Measurements from ENCODE around the gene GIMD1.
A peak's percentile ranks its signal among the peaks of the same experiment; 100 is the strongest.

GIMD1 gene

GRCh38 chr4:106385853-106386393 is 17.3 kb upstream of the GIMD1 start:
- Histone ChIP-seq H3K36me3 (ENCODE audit: insufficient read depth, insufficient read length, low read length) (no peaks in the 10 kb centered on the region), H3K9me3 (ENCODE audit: insufficient read depth, low read length) (peaks cover 6% of the 10 kb centered on the region; the same call in 1 of the 2 replicates), H3K27me3 (ENCODE audit: insufficient read depth, insufficient read length) (no peaks in the 10 kb centered on the region), H3K4me1 (ENCODE audit: insufficient read depth, insufficient read length) (no peaks in the 10 kb centered on the region), H3K9ac (ENCODE audit: insufficient read length, low read depth) (no peak overlapping the region), H3K4me3 (ENCODE audit: insufficient read length, low read depth) (no peak overlapping the region)
- DNase-seq (ENCODE audit: low read depth, low spot score), result no peak
- TF ChIP-seq YY1 (IDR thresholded peaks at IDR 0.05; ENCODE audit: insufficient read depth, insufficient read length) (no peak), SUZ12 (IDR thresholded peaks at IDR 0.05; ENCODE audit: extremely low read depth, insufficient read depth, insufficient read length) (no peak), ZNF274 (IDR thresholded peaks at IDR 0.05; ENCODE audit: low read depth, low read length) (no peak)

GRCh38 chr4:106384878-106385277 is 16.3 kb upstream of the GIMD1 start:
- Histone ChIP-seq H3K9me3 (ENCODE audit: insufficient read depth, low read length) (peaks cover 6% of the 10 kb centered on the region; the same call in 1 of the 2 replicates), H3K36me3 (ENCODE audit: insufficient read depth, insufficient read length, low read length) (no peaks in the 10 kb centered on the region), H3K4me1 (ENCODE audit: insufficient read depth, insufficient read length) (no peaks in the 10 kb centered on the region), H3K27me3 (ENCODE audit: insufficient read depth, insufficient read length) (no peaks in the 10 kb centered on the region), H3K9ac (ENCODE audit: insufficient read length, low read depth) (no peak overlapping the region), H3K4me3 (ENCODE audit: insufficient read length, low read depth) (no peak overlapping the region)
- TF ChIP-seq YY1 (IDR thresholded peaks at IDR 0.05; ENCODE audit: insufficient read depth, insufficient read length) (no peak), SUZ12 (IDR thresholded peaks at IDR 0.05; ENCODE audit: extremely low read depth, insufficient read depth, insufficient read length) (no peak), ZNF274 (IDR thresholded peaks at IDR 0.05; ENCODE audit: low read depth, low read length) (no peak)
- DNase-seq (ENCODE audit: low read depth, low spot score), result no peak

- Histone ChIP-seq H3K4me3 (ENCODE audit: insufficient read length, low read depth) (no peak overlapping the region), H3K9ac (ENCODE audit: insufficient read length, low read depth) (no peak overlapping the region), H3K4me1 (ENCODE audit: insufficient read depth, insufficient read length) (no peaks in the 10 kb centered on the region), H3K27me3 (ENCODE audit: insufficient read depth, insufficient read length) (no peaks in the 10 kb centered on the region), H3K36me3 (ENCODE audit: insufficient read depth, insufficient read length, low read length) (no peaks in the 10 kb centered on the region), H3K9me3 (ENCODE audit: insufficient read depth, low read length) (0 out of 2 replicates have a peak, but pooled peaks cover under 1% of the 10 kb centered on the region)
- TF ChIP-seq SUZ12 (IDR thresholded peaks at IDR 0.05; ENCODE audit: extremely low read depth, insufficient read depth, insufficient read length), result no peak
- no peak for TF ChIP-seq YY1 (IDR thresholded peaks at IDR 0.05; ENCODE audit: insufficient read depth, insufficient read length)
- TF ChIP-seq ZNF274 (IDR thresholded peaks at IDR 0.05; ENCODE audit: low read depth, low read length), result no peak
- DNase-seq (ENCODE audit: low read depth, low spot score), result no peak
Measured at GRCh38 chr4:106380179-106380578, 11.6 kb upstream of the GIMD1 start.

GRCh38 chr4:106373026-106373425 is 4.4 kb upstream of the GIMD1 start:
- no peak for DNase-seq (ENCODE audit: low read depth, low spot score)
- Histone ChIP-seq H3K27me3 (ENCODE audit: insufficient read depth, insufficient read length) (no peaks in the 10 kb centered on the region), H3K4me1 (ENCODE audit: insufficient read depth, insufficient read length) (no peaks in the 10 kb centered on the region), H3K4me3 (ENCODE audit: insufficient read length, low read depth) (no peak overlapping the region), H3K36me3 (ENCODE audit: insufficient read depth, insufficient read length, low read length) (no peaks in the 10 kb centered on the region), H3K9ac (ENCODE audit: insufficient read length, low read depth) (no peak overlapping the region), H3K9me3 (ENCODE audit: insufficient read depth, low read length) (no peaks in the 10 kb centered on the region)
- no peak for TF ChIP-seq SUZ12 (IDR thresholded peaks at IDR 0.05; ENCODE audit: extremely low read depth, insufficient read depth, insufficient read length)
- TF ChIP-seq YY1 (IDR thresholded peaks at IDR 0.05; ENCODE audit: insufficient read depth, insufficient read length), result no peak
- TF ChIP-seq ZNF274 (IDR thresholded peaks at IDR 0.05; ENCODE audit: low read depth, low read length), result no peak

- no peak overlapping the region for H3K4me3 ChIP-seq (ENCODE audit: insufficient read length, low read depth)
- no peaks in the 10 kb centered on the region for H3K36me3 ChIP-seq (ENCODE audit: insufficient read depth, insufficient read length, low read length)
- TF ChIP-seq SUZ12 (IDR thresholded peaks at IDR 0.05; ENCODE audit: extremely low read depth, insufficient read depth, insufficient read length) (no peak), YY1 (IDR thresholded peaks at IDR 0.05; ENCODE audit: insufficient read depth, insufficient read length) (no peak), ZNF274 (IDR thresholded peaks at IDR 0.05; ENCODE audit: low read depth, low read length) (no peak)
- no peaks in the 10 kb centered on the region for H3K4me1 ChIP-seq (ENCODE audit: insufficient read depth, insufficient read length)
- DNase-seq (ENCODE audit: low read depth, low spot score), result no peak
- no peaks in the 10 kb centered on the region for H3K27me3 ChIP-seq (ENCODE audit: insufficient read depth, insufficient read length)
- H3K9me3 ChIP-seq (ENCODE audit: insufficient read depth, low read length), result no peaks in the 10 kb centered on the region
- no peak overlapping the region for H3K9ac ChIP-seq (ENCODE audit: insufficient read length, low read depth)
Measured at GRCh38 chr4:106371161-106371560, 2.6 kb upstream of the GIMD1 start.

GRCh38 chr4:106370214-106370613 is 1.6 kb upstream of the GIMD1 start:
- no peak overlapping the region for H3K9ac ChIP-seq (ENCODE audit: insufficient read length, low read depth)
- H3K27me3 ChIP-seq (ENCODE audit: insufficient read depth, insufficient read length), result no peaks in the 10 kb centered on the region
- no peak overlapping the region for H3K4me3 ChIP-seq (ENCODE audit: insufficient read length, low read depth)
- no peaks in the 10 kb centered on the region for H3K36me3 ChIP-seq (ENCODE audit: insufficient read depth, insufficient read length, low read length)
- no peaks in the 10 kb centered on the region for H3K4me1 ChIP-seq (ENCODE audit: insufficient read depth, insufficient read length)
- H3K9me3 ChIP-seq (ENCODE audit: insufficient read depth, low read length), result no peaks in the 10 kb centered on the region
- DNase-seq (ENCODE audit: low read depth, low spot score), result no peak
- TF ChIP-seq YY1 (IDR thresholded peaks at IDR 0.05; ENCODE audit: insufficient read depth, insufficient read length) (no peak), SUZ12 (IDR thresholded peaks at IDR 0.05; ENCODE audit: extremely low read depth, insufficient read depth, insufficient read length) (no peak), ZNF274 (IDR thresholded peaks at IDR 0.05; ENCODE audit: low read depth, low read length) (no peak)

GRCh38 chr4:106369456-106370060 is 980 bp upstream of the GIMD1 start:
- H3K9ac ChIP-seq (ENCODE audit: insufficient read length, low read depth), result no peak overlapping the region
- no peak overlapping the region for H3K4me3 ChIP-seq (ENCODE audit: insufficient read length, low read depth)
- no peaks in the 10 kb centered on the region for H3K36me3 ChIP-seq (ENCODE audit: insufficient read depth, insufficient read length, low read length)
- no peaks in the 10 kb centered on the region for H3K4me1 ChIP-seq (ENCODE audit: insufficient read depth, insufficient read length)
- TF ChIP-seq ZNF274 (IDR thresholded peaks at IDR 0.05; ENCODE audit: low read depth, low read length) (no peak), SUZ12 (IDR thresholded peaks at IDR 0.05; ENCODE audit: extremely low read depth, insufficient read depth, insufficient read length) (no peak), YY1 (IDR thresholded peaks at IDR 0.05; ENCODE audit: insufficient read depth, insufficient read length) (no peak)
- no peaks in the 10 kb centered on the region for H3K27me3 ChIP-seq (ENCODE audit: insufficient read depth, insufficient read length)
- DNase-seq (ENCODE audit: low read depth, low spot score), result peak; percentile 55
- H3K9me3 ChIP-seq (ENCODE audit: insufficient read depth, low read length), result no peaks in the 10 kb centered on the region

All from NT2/D1 (cell line).